DMS114 treated with DMSO at 0.1 percent for 48 hours (cell line): Measurements from ENCODE around the gene ZNF532.

Source experiments
- DNase-seq: peaks from one replicate; lab custom pipeline; 2025; ENCODE audit not compliant: unreplicated experiment; lab: John Stamatoyannopoulos, UW

ZNF532 gene

GRCh38 chr18:58975781-58976180 is 111.1 kb downstream of the ZNF532 start:
- no peak for DNase-seq

GRCh38 chr18:58977223-58977622 is 112.5 kb downstream of the ZNF532 start:
- DNase-seq = no peak

GRCh38 chr18:58977801-58978200 is 113.1 kb downstream of the ZNF532 start:
- DNase-seq = no peak

- DNase-seq = no peak
These were observed 114.2 kb downstream of the ZNF532 start for GRCh38 chr18:58978916-58979315.

GRCh38 chr18:58979615-58980014 is 114.9 kb downstream of the ZNF532 start:
- no peak for DNase-seq

- no peak for DNase-seq
These were observed 116.3 kb downstream of the ZNF532 start for GRCh38 chr18:58980991-58981390.

- DNase-seq = no peak
These were observed 118.8 kb downstream of the ZNF532 start for GRCh38 chr18:58983260-58984155.

- no peak for DNase-seq
These were observed 123.9 kb downstream of the ZNF532 start for GRCh38 chr18:58988600-58988999.

GRCh38 chr18:58989184-58989759 is 124.6 kb downstream of the ZNF532 start:
- no peak for DNase-seq

GRCh38 chr18:58990720-58991119 is 126.0 kb downstream of the ZNF532 start:
- DNase-seq = no peak

- DNase-seq = no peak
These were observed 126.6 kb downstream of the ZNF532 start for GRCh38 chr18:58991167-58991798.

- no peak for DNase-seq
These were observed 127.9 kb downstream of the ZNF532 start for GRCh38 chr18:58992301-58993231.

- no peak for DNase-seq
These were observed 128.6 kb downstream of the ZNF532 start for GRCh38 chr18:58993260-58993659.

- DNase-seq = no peak
These were observed 131.0 kb downstream of the ZNF532 start for GRCh38 chr18:58995663-58996062.

- DNase-seq = no peak
These were observed 131.5 kb downstream of the ZNF532 start for GRCh38 chr18:58996131-58996641.

GRCh38 chr18:58996696-58997095 is 132.0 kb downstream of the ZNF532 start:
- no peak for DNase-seq

GRCh38 chr18:58997811-58998337 is 133.2 kb downstream of the ZNF532 start:
- no peak for DNase-seq

- no peak for DNase-seq
These were observed 133.9 kb downstream of the ZNF532 start for GRCh38 chr18:58998401-58999203.

GRCh38 chr18:59001166-59001565 is 136.5 kb downstream of the ZNF532 start:
- DNase-seq = no peak

GRCh38 chr18:59001721-59002120 is 137.0 kb downstream of the ZNF532 start:
- DNase-seq = no peak
